ENCODE measurements around the gene ECE1. TPM values are rescaled to one million over a fixed set of nuclear protein-coding genes. Genes with fewer than 3 reads are reported as not detected.

Gene ECE1
- total and polyA plus RNA-seq, 3 donors from 2014 or later: 66.1 to 101 (median 96.4) TPM

DNA sequence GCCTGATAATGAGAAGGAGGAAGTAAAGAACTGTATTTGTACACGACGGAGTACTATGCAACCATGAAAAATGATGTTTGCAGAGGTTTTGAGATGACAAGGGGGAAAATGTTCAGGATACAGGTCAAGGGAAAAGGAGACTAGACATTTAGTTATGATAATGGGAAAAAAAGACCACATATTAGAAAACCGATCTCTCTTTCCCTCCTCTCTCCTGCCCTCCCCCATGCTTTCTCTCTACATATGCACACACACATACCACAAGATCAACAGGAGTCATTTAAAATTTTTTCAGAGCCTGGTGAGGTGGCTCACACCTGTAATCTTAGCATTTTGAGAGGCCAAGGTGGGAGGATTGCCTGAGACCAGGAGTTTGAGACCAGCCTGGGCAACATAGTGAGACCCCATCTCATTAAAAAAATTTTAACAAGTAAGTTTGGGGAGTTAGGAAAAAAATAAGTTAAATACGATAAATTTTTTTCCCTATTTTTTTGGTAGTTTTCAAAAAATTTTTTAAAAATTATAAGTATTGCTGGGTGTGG lies 44.5 kb downstream of the ECE1 start:
- H3K4me1 ChIP-seq: no peaks in the 10 kb centered on the region
- TF ChIP-seq, protein P1, sequence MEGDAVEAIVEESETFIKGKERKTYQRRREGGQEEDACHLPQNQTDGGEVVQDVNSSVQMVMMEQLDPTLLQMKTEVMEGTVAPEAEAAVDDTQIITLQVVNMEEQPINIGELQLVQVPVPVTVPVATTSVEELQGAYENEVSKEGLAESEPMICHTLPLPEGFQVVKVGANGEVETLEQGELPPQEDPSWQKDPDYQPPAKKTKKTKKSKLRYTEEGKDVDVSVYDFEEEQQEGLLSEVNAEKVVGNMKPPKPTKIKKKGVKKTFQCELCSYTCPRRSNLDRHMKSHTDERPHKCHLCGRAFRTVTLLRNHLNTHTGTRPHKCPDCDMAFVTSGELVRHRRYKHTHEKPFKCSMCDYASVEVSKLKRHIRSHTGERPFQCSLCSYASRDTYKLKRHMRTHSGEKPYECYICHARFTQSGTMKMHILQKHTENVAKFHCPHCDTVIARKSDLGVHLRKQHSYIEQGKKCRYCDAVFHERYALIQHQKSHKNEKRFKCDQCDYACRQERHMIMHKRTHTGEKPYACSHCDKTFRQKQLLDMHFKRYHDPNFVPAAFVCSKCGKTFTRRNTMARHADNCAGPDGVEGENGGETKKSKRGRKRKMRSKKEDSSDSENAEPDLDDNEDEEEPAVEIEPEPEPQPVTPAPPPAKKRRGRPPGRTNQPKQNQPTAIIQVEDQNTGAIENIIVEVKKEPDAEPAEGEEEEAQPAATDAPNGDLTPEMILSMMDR (IDR thresholded peaks at IDR 0.05): no peak
- no peak for TF ChIP-seq POLR2A (IDR thresholded peaks at IDR 0.05)
- no peaks in the 10 kb centered on the region for H3K9me3 ChIP-seq
- no peaks in the 10 kb centered on the region for H3K27me3 ChIP-seq
- 95 to 96% methylated on average over 4 of the region's 4 CpGs for WGBS, 2 donors
- intact Hi-C loops (cut with DNase I; ENCODE audit: low total_unique reads): no loop called here
- H3K4me3 ChIP-seq: no peak overlapping the region
- no peaks in the 10 kb centered on the region for H3K36me3 ChIP-seq (ENCODE audit: low read depth, missing control alignments)
- no peak overlapping the region for H3K27ac ChIP-seq
- no peak for DNase-seq

DNA sequence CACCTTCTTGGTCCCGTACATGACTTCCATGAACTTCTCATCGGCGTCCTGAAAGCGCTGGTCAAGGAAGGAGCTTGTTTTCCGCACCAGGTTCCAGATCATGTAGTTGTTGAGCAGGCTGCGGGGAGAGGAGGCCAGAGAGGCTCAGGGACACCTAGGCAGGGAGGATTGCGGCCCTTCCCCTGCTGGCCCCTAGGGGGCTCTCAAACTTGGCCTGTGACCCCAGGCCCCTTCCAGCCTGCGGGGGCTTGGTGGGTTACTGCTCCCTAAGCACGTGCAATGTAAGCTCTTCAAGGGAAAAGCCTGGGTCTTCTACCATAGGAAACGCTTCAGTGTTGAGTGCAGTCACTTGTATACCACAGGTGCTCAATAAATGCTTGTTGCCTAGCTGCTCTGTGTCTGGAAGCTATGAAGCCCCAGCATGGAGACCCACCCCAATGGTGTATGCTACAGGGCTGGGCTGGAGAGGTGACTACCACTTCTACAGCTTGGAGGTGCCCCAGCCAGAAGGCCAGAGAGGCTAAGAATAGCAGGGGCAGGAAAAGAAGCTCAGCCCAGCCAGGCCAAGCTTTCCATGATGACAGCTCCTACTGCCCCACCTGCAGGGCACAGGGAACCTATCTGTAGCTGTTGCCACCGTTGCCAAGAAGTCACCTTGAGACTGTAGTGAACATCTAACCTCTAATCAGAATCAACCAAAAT lies 45.1 kb downstream of the ECE1 start:
- TF ChIP-seq, protein P1 (IDR thresholded peaks at IDR 0.05): peak in 1 of 3 experiments; percentile 19
- TF ChIP-seq POLR2A (IDR thresholded peaks at IDR 0.05): no peak
- WGBS, 2 donors: 91 to 95% methylated on average over 9 to 11 of the region's 11 CpGs

DNA sequence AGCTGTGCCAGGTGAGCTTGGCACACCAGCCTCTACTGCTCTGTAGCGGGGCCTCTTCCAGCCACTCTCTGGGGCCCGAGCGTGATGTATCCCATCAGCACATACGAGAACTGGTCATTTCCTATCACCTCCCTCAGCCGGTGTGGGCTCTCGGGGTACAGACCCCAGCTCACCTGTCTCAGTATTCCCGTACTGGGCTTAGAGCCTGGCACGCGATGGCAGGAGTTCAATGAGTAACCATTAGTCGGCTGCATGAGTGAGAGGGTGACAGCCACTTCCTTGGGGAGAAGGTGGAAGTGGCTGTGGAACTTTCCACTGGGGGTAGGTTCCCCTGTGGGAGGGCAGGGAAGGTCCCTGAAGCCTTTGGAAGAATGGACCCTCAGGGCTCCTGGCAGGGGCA lies 46.1 kb downstream of the ECE1 start:
- intact Hi-C loops (cut with DNase I; ENCODE audit: low total_unique reads): no loop called here
- Histone ChIP-seq H3K27me3 (no peaks in the 10 kb centered on the region), H3K9me3 (no peaks in the 10 kb centered on the region), H3K4me1 (no peaks in the 10 kb centered on the region), H3K4me3 (no peak overlapping the region), H3K27ac (no peak overlapping the region), H3K36me3 (ENCODE audit: low read depth, missing control alignments) (no peaks in the 10 kb centered on the region)
- TF ChIP-seq, protein P1 (IDR thresholded peaks at IDR 0.05): no peak
- DNase-seq: no peak
- WGBS, 2 donors: 91 to 94% methylated on average over 10 of the region's 10 CpGs

More for the DNA sequence above, 45.1 kb downstream of the ECE1 start:
- Histone ChIP-seq H3K27ac (no peak overlapping the region), H3K4me1 (no peaks in the 10 kb centered on the region), H3K27me3 (no peaks in the 10 kb centered on the region), H3K36me3 (ENCODE audit: low read depth, missing control alignments) (no peaks in the 10 kb centered on the region), H3K9me3 (no peaks in the 10 kb centered on the region), H3K4me3 (no peak overlapping the region)
- intact Hi-C loops (cut with DNase I; ENCODE audit: low total_unique reads): no loop called here
- DNase-seq: no peak

DNA sequence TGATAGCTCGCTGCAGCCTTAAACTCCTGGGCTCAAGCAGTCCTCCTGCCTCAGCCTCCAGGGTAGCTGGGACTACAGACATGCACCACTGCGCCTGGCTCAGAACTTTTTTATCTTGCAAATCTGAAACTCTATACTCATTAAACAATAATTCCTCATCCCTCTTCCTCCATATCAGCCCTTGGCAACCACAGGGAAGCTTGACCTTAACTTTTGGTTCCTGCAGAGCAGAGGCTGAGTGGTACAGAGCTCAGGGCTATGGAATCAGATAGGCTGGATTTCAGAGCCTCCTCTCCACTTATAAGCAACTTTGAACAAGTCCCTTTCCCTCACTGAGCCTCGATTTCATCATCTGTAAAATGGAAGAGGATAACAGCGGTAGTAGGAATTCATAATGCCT lies 47.4 kb downstream of the ECE1 start:
- H3K27ac ChIP-seq: no peak overlapping the region
- H3K27me3 ChIP-seq: no peaks in the 10 kb centered on the region
- 82 to 90% methylated on average over 4 of the region's 4 CpGs for WGBS, 2 donors
- H3K9me3 ChIP-seq: no peaks in the 10 kb centered on the region
- intact Hi-C loops (cut with DNase I; ENCODE audit: low total_unique reads): no loop called here
- TF ChIP-seq, protein P1 (IDR thresholded peaks at IDR 0.05): no peak
- TF ChIP-seq POLR2A (IDR thresholded peaks at IDR 0.05): no peak
- H3K36me3 ChIP-seq (ENCODE audit: low read depth, missing control alignments): no peaks in the 10 kb centered on the region
- no peak for DNase-seq
- H3K4me1 ChIP-seq: no peaks in the 10 kb centered on the region
- no peak overlapping the region for H3K4me3 ChIP-seq
